ENCODE measurements around the gene CYP27B1.

DNA sequence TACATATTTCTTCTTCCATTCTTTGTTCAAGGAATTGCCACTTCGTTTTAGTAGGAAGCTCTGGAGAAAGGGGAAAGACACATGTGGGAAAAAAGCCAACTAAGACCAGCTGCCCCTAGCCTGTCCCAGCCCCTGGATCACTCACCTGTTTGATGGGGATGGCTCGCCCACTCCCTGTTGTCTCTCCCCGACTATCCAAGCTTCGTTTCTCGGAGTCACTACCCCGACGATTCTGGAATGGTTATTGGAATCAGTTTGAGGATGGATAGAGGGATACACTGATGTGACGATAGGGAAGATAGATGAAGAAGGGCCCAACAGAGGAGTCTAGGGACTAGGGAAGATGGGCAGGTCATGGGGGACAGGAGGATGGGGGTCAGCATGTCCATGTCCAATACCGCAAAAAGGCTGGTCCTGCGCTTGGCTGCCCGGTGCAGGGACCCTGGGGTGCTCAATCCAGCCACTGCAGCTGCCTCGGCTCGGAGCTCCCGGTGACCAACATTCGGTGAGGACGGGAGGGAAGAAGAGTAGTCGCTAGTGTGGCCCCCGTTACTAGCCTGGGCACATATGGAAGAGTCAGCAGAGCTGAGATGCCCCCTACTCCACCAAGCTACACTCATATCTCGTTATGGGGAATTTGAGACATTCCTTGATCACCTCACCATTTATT, 35.3 kb downstream of the CYP27B1 start:
- TF ChIP-seq POLR2A (IDR thresholded peaks at IDR 0.05): no peak
- TF ChIP-seq, protein P1, sequence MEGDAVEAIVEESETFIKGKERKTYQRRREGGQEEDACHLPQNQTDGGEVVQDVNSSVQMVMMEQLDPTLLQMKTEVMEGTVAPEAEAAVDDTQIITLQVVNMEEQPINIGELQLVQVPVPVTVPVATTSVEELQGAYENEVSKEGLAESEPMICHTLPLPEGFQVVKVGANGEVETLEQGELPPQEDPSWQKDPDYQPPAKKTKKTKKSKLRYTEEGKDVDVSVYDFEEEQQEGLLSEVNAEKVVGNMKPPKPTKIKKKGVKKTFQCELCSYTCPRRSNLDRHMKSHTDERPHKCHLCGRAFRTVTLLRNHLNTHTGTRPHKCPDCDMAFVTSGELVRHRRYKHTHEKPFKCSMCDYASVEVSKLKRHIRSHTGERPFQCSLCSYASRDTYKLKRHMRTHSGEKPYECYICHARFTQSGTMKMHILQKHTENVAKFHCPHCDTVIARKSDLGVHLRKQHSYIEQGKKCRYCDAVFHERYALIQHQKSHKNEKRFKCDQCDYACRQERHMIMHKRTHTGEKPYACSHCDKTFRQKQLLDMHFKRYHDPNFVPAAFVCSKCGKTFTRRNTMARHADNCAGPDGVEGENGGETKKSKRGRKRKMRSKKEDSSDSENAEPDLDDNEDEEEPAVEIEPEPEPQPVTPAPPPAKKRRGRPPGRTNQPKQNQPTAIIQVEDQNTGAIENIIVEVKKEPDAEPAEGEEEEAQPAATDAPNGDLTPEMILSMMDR (IDR thresholded peaks at IDR 0.05): no peak
